K562 (cell line): ENCODE results near the gene PRPF38A. TPM values are rescaled to one million over a fixed set of nuclear protein-coding genes. Genes with fewer than 3 reads are reported as not detected.

Experiments used
- ARID4B ChIP-seq: sonication (generic); formaldehyde crosslinking; IDR thresholded peaks from 2 replicates; pipeline ENCODE4 v1.8.0; 2022; ENCODE audit warnings: mild to moderate bottlenecking, missing genetic modification reagents
- ATF4 ChIP-seq: fragments of 450-650 bp; formaldehyde crosslinking; IDR thresholded peaks from 2 replicates; pipeline ENCODE4 v1.4.0; 2022; ENCODE audit warnings: mild to moderate bottlenecking, moderate library complexity
- CBX3 ChIP-seq, 2 experiments: IDR thresholded peaks; 1 replicate in 1 of 2; 2 replicates in 1 of 2; pipeline ENCODE4 v1.6.1; 2012; ENCODE audit warnings: inconsistent platforms in 2 of 2, low read length in 2 of 2, borderline replicate concordance in 1 of 2, control low read depth in 1 of 2
- DNMT1 ChIP-seq: fragments of 450-650 bp; IDR thresholded peaks from 2 replicates; pipeline ENCODE4 v1.6.1; 2016; ENCODE audit warnings: antibody characterized with exemption, mild to moderate bottlenecking
- FOXM1 ChIP-seq, 2 experiments: fragments of 450-650 bp in 1 of 2; sonication (generic) in 1 of 2; formaldehyde crosslinking in 1 of 2; IDR thresholded peaks; 2 replicates each; pipeline versions ENCODE4 v1.6.1 to v1.9.0; 2017 to 2022; ENCODE audit warnings: low read depth in 2 of 2, mild to moderate bottlenecking in 2 of 2, missing genetic modification reagents in 1 of 2, moderate library complexity in 1 of 2
- FOXP1 ChIP-seq: sonication (generic); formaldehyde crosslinking; IDR thresholded peaks from 2 replicates; pipeline ENCODE4 v1.8.0; 2022; ENCODE audit warnings: mild to moderate bottlenecking, missing genetic modification reagents
- GABPB2 ChIP-seq: fragments of 250-450 bp; sonication (Bioruptor Pico); conservative IDR thresholded peaks from 2 replicates; pipeline ENCODE4 v1.5.1; 2021; ENCODE audit warnings: mild to moderate bottlenecking
- HDAC2 ChIP-seq: fragments of 450-650 bp; IDR thresholded peaks from 2 replicates; pipeline ENCODE4 v1.6.1; 2016; ENCODE audit warnings: mild to moderate bottlenecking
- HINFP ChIP-seq: fragments of 450-650 bp; conservative IDR thresholded peaks from 2 replicates; pipeline ENCODE4 v1.6.1; 2016; ENCODE audit warnings: missing genetic modification characterization, low read depth, mild to moderate bottlenecking, control low read depth, missing compliant biosample characterization
- HNRNPLL ChIP-seq: fragments of 200-400 bp; formaldehyde crosslinking; IDR thresholded peaks from 2 replicates; pipeline ENCODE4 v1.6.1; 2017; ENCODE audit warnings: low read length, low read depth, mild to moderate bottlenecking; ENCODE audit not compliant: poor library complexity, severe bottlenecking
- KAT8 ChIP-seq: fragments of 450-650 bp; IDR thresholded peaks from 2 replicates; pipeline ENCODE4 v1.6.1; 2016; ENCODE audit warnings: low read depth, mild to moderate bottlenecking
- L3MBTL2 ChIP-seq: fragments of 450-650 bp; IDR thresholded peaks from 2 replicates; pipeline ENCODE4 v1.6.1; 2016; ENCODE audit warnings: mild to moderate bottlenecking, moderate library complexity
- MCM5 ChIP-seq: fragments of 450-650 bp; IDR thresholded peaks from 2 replicates; pipeline ENCODE4 v1.6.1; 2016; ENCODE audit warnings: low read depth
- POLR2B ChIP-seq: fragments of 450-650 bp; IDR thresholded peaks from 2 replicates; pipeline ENCODE4 v1.6.1; 2018; ENCODE audit warnings: low read depth; ENCODE audit not compliant: partially characterized antibody
- SMARCA4 ChIP-seq: fragments of 450-650 bp; IDR thresholded peaks from 2 replicates; pipeline ENCODE4 v1.6.1; 2016
- THRA ChIP-seq: fragments of 450-650 bp; IDR thresholded peaks from 2 replicates; pipeline ENCODE4 v1.6.1; 2017; ENCODE audit warnings: mild to moderate bottlenecking, moderate library complexity
- ZBTB2 ChIP-seq: fragments of 450-650 bp; IDR thresholded peaks from 2 replicates; pipeline ENCODE4 v1.6.1; 2016; ENCODE audit warnings: antibody characterized with exemption
- ZNF263 ChIP-seq: sonication (generic); formaldehyde crosslinking; IDR thresholded peaks from 2 replicates; pipeline ENCODE4 v1.8.0; 2022; ENCODE audit warnings: mild to moderate bottlenecking, missing genetic modification reagents, borderline replicate concordance
- ZNF311 ChIP-seq: fragments of 250-450 bp; sonication (Bioruptor Pico); IDR thresholded peaks from 2 replicates; pipeline ENCODE4 v1.4.0; 2020; ENCODE audit warnings: mild to moderate bottlenecking, moderate library complexity
- ZNF644 ChIP-seq: fragments of 200-800 bp; sonication (Bioruptor generic); IDR thresholded peaks from 2 replicates; pipeline ENCODE4 v1.6.1; 2016; ENCODE audit warnings: low read depth, missing genetic modification characterization, missing compliant biosample characterization
- polyA plus RNA-seq, 8 experiments: library from polyadenylated mRNA; depleted of rRNA in 4 of 8; stranded (reverse) in 5 of 8; unstranded in 3 of 8; fragments of >200 nt; fragmentation: Nextera tagmentation in 2 of 8; fragmentation: Illumina TruSeq in 1 of 8; extraction: Ambion mirVana in 2 of 8; extraction: Trizol in 1 of 8; gene quantifications; 2 replicates each; pipeline versions ENCODE4 v1.2.1 to v1.2.3, GENCODE V29; 2011 to 2014; ENCODE audit warnings: inconsistent platforms in 1 of 8, missing spikeins in 1 of 8
- total RNA-seq, 7 experiments: library from RNA; depleted of rRNA in 6 of 7; stranded (reverse); fragments of >200 nt in 6 of 7; fragmentation: Illumina TruSeq in 2 of 7; extraction: Trizol in 2 of 7; gene quantifications; 2 replicates each; pipeline versions ENCODE4 v1.2.1 to v1.2.3, GENCODE V29; 2011 to 2021; ENCODE audit warnings: low replicate concordance in 1 of 7

Gene PRPF38A
- total and polyA plus RNA-seq, 9 of the 15 experiments (the other 6 are each of a cell fraction or from before 2014, with no cell fraction given): 53.6 to 198 (median 89.2) TPM

- TF ChIP-seq DNMT1 (no peak), CBX3 (IDR thresholded peaks at IDR 0.05; ENCODE audit: borderline replicate concordance in 1 of 2, low read length in 2 of 2) (no peak), FOXP1 (CRISPR knock-in tag) (no peak), SMARCA4 (no peak), GABPB2 (CRISPR knock-in tag) (no peak), HINFP (tag) (no peak), HNRNPLL (peak; percentile 99), MCM5 (no peak), FOXM1 (IDR thresholded peaks at IDR 0.05; ENCODE audit: low read depth) (no peak; the same call in 1 of the 2 replicates), FOXM1 (CRISPR knock-in tag; IDR thresholded peaks at IDR 0.05; ENCODE audit: low read depth) (no peak), THRA (no peak), KAT8 (no peak), ARID4B (CRISPR knock-in tag) (no peak), POLR2B (no peak), L3MBTL2 (no peak), ZNF311 (CRISPR knock-in tag) (no peak), ATF4 (CRISPR knock-in tag) (no peak), ZNF263 (CRISPR knock-in tag) (no peak), ZNF644 (tag) (no peak), HDAC2 (peak; percentile 63), ZBTB2 (no peak)
Measured at GRCh38 chr1:52403566-52404115, 761 bp upstream of the PRPF38A start (continued).
